ENCODE results near the gene TOP3B. TPM values are rescaled to one million over a fixed set of nuclear protein-coding genes. Genes with fewer than 3 reads are reported as not detected.

TOP3B gene
- total RNA-seq, 4 donors from 2014 or later: 28.2 to 113 (median 35.1) TPM

GRCh38 chr22:21989049-21989448 lies 6.5 kb upstream of the TOP3B start:
- Histone ChIP-seq H3K4me3 (no peak overlapping the region), H3K36me3 (no peaks in the 10 kb centered on the region), H3K4me1 (no peaks in the 10 kb centered on the region), H3K9me3 (no peaks in the 10 kb centered on the region), H3K27ac (no peak overlapping the region), H3K27me3 (no peaks in the 10 kb centered on the region)
- no peak for DNase-seq (ENCODE audit: low spot score in 2 of 2)
- TF ChIP-seq EP300 (IDR thresholded peaks at IDR 0.05): no peak
- TF ChIP-seq POLR2A (IDR thresholded peaks at IDR 0.05): no peak
- TF ChIP-seq, protein P1, sequence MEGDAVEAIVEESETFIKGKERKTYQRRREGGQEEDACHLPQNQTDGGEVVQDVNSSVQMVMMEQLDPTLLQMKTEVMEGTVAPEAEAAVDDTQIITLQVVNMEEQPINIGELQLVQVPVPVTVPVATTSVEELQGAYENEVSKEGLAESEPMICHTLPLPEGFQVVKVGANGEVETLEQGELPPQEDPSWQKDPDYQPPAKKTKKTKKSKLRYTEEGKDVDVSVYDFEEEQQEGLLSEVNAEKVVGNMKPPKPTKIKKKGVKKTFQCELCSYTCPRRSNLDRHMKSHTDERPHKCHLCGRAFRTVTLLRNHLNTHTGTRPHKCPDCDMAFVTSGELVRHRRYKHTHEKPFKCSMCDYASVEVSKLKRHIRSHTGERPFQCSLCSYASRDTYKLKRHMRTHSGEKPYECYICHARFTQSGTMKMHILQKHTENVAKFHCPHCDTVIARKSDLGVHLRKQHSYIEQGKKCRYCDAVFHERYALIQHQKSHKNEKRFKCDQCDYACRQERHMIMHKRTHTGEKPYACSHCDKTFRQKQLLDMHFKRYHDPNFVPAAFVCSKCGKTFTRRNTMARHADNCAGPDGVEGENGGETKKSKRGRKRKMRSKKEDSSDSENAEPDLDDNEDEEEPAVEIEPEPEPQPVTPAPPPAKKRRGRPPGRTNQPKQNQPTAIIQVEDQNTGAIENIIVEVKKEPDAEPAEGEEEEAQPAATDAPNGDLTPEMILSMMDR (IDR thresholded peaks at IDR 0.05): no peak
- TF ChIP-seq POLR2AphosphoS5 (IDR thresholded peaks at IDR 0.05): no peak
- WGBS: 73% methylated on average over 4 of the region's 6 CpGs

DNA sequence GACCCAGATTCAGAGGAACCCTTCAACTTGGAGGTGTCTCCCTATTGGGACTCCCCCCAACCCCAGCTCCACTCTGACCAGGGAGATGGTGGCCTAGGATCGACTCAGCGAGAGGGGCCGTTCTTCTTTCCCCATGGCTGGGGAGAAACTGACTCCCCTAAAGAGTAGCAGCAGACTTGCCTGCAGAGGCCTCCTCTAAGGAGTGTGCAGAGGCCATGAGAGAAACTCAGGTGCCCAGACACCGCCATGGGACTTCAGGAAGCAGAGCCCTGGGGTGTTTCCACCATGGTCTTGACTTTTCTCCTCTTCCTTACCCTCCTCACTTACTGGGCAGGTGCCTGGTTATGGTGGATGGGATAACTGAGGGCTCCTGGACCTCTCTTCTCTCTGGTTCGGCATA lies 2.6 kb upstream of the TOP3B start:
- no peak overlapping the region for H3K4me3 ChIP-seq
- no peaks in the 10 kb centered on the region for H3K36me3 ChIP-seq
- H3K4me1 ChIP-seq: peaks cover 19% of the 10 kb centered on the region
- H3K27ac ChIP-seq: no peak overlapping the region
- 86% methylated on average over 5 of the region's 5 CpGs for WGBS
- H3K27me3 ChIP-seq: no peaks in the 10 kb centered on the region
- TF ChIP-seq, protein P1 (IDR thresholded peaks at IDR 0.05): no peak
- TF ChIP-seq POLR2A (IDR thresholded peaks at IDR 0.05) (no peak), POLR2AphosphoS5 (IDR thresholded peaks at IDR 0.05) (no peak), EP300 (IDR thresholded peaks at IDR 0.05) (no peak)
- DNase-seq (ENCODE audit: low spot score in 2 of 2): no peak
- no peaks in the 10 kb centered on the region for H3K9me3 ChIP-seq

GRCh38 chr22:21984793-21985192 lies 2.2 kb upstream of the TOP3B start:
- Histone ChIP-seq H3K9me3 (no peaks in the 10 kb centered on the region), H3K4me1 (peaks cover 19% of the 10 kb centered on the region), H3K36me3 (no peaks in the 10 kb centered on the region), H3K4me3 (no peak overlapping the region), H3K27me3 (no peaks in the 10 kb centered on the region), H3K27ac (no peak overlapping the region)
- WGBS: 82% methylated on average over 3 of the region's 7 CpGs
- TF ChIP-seq POLR2AphosphoS5 (IDR thresholded peaks at IDR 0.05): no peak
- no peak for TF ChIP-seq POLR2A (IDR thresholded peaks at IDR 0.05)
- no peak for TF ChIP-seq EP300 (IDR thresholded peaks at IDR 0.05)
- TF ChIP-seq, protein P1 (IDR thresholded peaks at IDR 0.05): no peak
- DNase-seq (ENCODE audit: low spot score in 2 of 2): no peak

DNA sequence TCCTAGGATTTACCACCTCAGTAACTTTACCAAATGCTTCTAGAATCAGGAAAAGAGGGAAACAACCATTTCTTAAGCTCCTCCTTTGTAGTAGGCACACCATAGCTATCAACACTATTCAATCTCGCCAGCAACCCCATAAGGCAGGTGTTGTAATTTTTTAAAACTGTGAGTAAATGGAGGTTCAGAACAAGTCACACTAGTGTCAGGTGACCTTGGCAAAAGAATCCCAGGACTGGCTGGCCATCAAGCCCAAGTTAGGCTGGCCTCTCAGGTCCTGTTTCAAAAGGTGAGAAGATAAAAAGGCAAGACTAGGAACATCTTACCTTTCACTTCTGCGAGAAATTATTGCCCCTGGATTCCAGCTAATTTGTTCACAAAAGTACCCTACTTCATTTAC lies 713 bp downstream of the TOP3B start:
- DNase-seq (ENCODE audit: low spot score in 2 of 2): no peak
- WGBS: 17% methylated on average over 2 of the region's 2 CpGs
- no peaks in the 10 kb centered on the region for H3K9me3 ChIP-seq
- no peaks in the 10 kb centered on the region for H3K27me3 ChIP-seq
- H3K36me3 ChIP-seq: peaks cover 9% of the 10 kb centered on the region
- no peak for TF ChIP-seq POLR2AphosphoS5 (IDR thresholded peaks at IDR 0.05)
- no peak for TF ChIP-seq POLR2A (IDR thresholded peaks at IDR 0.05)
- TF ChIP-seq, protein P1 (IDR thresholded peaks at IDR 0.05): no peak
- TF ChIP-seq EP300 (IDR thresholded peaks at IDR 0.05): no peak
- peak overlapping the region; percentile 68 for H3K27ac ChIP-seq
- peaks cover 19% of the 10 kb centered on the region for H3K4me1 ChIP-seq
- H3K4me3 ChIP-seq: peak overlapping the region; percentile 87

DNA sequence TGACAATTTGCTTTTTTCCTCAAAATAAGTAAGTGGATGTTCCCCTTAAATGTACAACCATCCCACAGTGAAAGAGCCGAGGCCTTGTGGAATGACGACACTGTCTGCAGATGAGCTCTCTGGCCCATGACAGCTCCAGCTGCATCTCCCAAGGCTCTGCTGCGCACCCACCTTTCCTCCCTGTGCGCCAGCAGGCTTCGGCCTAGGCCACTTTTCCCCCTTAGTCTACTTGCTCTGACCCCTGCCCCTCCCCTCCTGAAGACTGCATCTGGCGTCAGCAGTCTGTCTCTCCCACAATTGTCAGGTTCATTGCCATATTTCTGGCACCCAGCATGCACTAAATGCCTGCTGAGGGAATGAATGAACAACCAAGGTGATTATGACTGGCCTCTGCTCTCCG lies 2.0 kb downstream of the TOP3B start:
- Histone ChIP-seq H3K4me1 (peaks cover 19% of the 10 kb centered on the region), H3K36me3 (peaks cover 9% of the 10 kb centered on the region), H3K9me3 (no peaks in the 10 kb centered on the region), H3K4me3 (no peak overlapping the region), H3K27me3 (no peaks in the 10 kb centered on the region), H3K27ac (no peak overlapping the region)
- 75% methylated on average over 7 of the region's 7 CpGs for WGBS
- no peak for TF ChIP-seq POLR2A (IDR thresholded peaks at IDR 0.05)
- TF ChIP-seq EP300 (IDR thresholded peaks at IDR 0.05): no peak
- no peak for TF ChIP-seq POLR2AphosphoS5 (IDR thresholded peaks at IDR 0.05)
- TF ChIP-seq, protein P1 (IDR thresholded peaks at IDR 0.05): no peak
- DNase-seq (ENCODE audit: low spot score in 2 of 2): no peak
